H1 (cell line): ENCODE data around the gene FBXL5.

ENCODE experiments used
- CREB1 ChIP-seq: IDR thresholded peaks from 2 replicates; pipeline ENCODE4 v1.6.1; 2012; ENCODE audit warnings: inconsistent platforms
- CTCF ChIP-seq, 3 experiments: IDR thresholded peaks; 1 replicate in 2 of 3; 2 replicates in 1 of 3; pipeline versions ENCODE4 v1.5.1 to v1.6.1; 2011; ENCODE audit warnings: low read length in 3 of 3, mild to moderate bottlenecking in 3 of 3, inconsistent platforms in 2 of 3, low read depth in 1 of 3, moderate library complexity in 1 of 3; ENCODE audit not compliant: insufficient read depth in 1 of 3; ENCODE audit errors: control extremely low read depth in 1 of 3
- FOSL1 ChIP-seq: IDR thresholded peaks from 2 replicates; pipeline ENCODE4 v1.6.1; 2011; ENCODE audit warnings: mild to moderate bottlenecking, low read depth, low read length, moderate library complexity; ENCODE audit not compliant: insufficient read depth
- GABPA ChIP-seq: IDR thresholded peaks from 2 replicates; pipeline ENCODE4 v1.6.1; 2011; ENCODE audit warnings: mild to moderate bottlenecking, low read length, moderate library complexity, borderline replicate concordance; ENCODE audit not compliant: insufficient read depth
- MAX ChIP-seq: IDR thresholded peaks from 2 replicates; pipeline ENCODE4 v1.6.1; 2012; ENCODE audit warnings: inconsistent platforms
- POLR2A ChIP-seq, 2 experiments: IDR thresholded peaks; 1 replicate in 1 of 2; 2 replicates in 1 of 2; pipeline ENCODE4 v1.6.1; 2011; ENCODE audit warnings: low read depth in 2 of 2, low read length in 2 of 2, mild to moderate bottlenecking in 2 of 2; ENCODE audit errors: control extremely low read depth in 1 of 2
- TCF12 ChIP-seq: IDR thresholded peaks from 2 replicates; pipeline ENCODE4 v1.6.1; 2011; ENCODE audit warnings: low read depth, mild to moderate bottlenecking, low read length

- TF ChIP-seq FOSL1 (no peak), CTCF (IDR thresholded peaks at IDR 0.05; ENCODE audit: control extremely low read depth in 1 of 3, insufficient read depth in 1 of 3, low read depth in 1 of 3, low read length in 3 of 3) (no peak), POLR2A (IDR thresholded peaks at IDR 0.05; ENCODE audit: control extremely low read depth in 1 of 2, low read depth in 2 of 2, low read length in 2 of 2) (no peak), GABPA (no peak), CREB1 (no peak), MAX (no peak), TCF12 (no peak)
These were observed 97.2 kb downstream of the FBXL5 start for GRCh38 chr4:15557786-15558550.
